ENCODE results near the gene APBB2.

The APBB2 gene

DNA sequence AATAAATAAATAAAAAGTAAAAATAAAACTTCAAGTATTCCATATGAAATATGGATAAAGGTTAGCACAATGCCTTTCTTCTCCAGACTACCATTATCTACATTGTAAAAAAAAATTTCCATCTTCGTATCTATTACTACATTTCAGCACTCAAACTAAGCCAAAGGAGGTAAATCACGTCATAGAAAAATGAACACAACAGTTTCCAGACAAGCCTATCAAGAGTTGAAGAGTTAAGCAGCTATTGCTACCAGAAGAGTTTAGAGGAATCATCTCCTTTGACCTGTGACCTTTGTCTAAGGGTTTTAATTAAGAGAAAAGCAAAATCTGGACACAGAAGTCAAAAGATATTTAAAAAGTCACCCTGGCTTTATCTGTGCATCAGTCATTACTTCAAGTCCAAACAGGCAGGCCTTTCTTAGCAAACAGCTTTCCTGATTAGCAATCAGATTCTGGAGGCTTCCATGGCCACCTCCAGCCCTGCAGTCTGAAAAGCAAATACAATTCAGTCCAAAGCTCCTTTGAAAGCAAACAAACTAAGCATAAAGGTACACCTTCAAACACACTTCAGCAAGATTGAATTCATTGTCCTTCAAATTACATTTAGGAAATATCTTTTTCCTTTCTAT is 82.2 kb downstream of the APBB2 start:
- DNase-seq: no peak

DNA sequence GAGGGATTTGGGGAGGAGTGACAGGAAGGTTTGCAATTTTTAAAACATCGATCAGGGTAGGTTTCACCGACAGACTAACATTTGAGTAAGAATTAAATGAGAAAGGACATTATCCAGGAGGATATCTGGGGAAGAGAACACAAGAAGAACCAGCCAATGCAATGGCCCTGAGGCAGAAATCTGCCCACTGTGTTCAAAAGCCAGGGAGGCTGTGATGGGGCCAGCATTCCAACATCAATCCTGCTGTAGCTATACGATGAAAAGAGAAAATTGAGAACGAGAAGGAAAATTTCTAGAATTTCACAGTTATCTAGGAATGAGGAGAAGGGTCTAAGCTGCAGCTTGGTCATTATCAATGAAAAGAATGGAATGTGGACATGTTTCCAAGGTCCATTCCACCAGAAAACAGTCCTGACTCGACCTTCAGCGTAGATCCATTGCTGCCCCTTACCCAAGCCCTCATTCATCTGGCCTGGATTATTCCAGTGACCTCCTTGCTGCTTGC is 84.4 kb downstream of the APBB2 start:
- DNase-seq: no peak

DNA sequence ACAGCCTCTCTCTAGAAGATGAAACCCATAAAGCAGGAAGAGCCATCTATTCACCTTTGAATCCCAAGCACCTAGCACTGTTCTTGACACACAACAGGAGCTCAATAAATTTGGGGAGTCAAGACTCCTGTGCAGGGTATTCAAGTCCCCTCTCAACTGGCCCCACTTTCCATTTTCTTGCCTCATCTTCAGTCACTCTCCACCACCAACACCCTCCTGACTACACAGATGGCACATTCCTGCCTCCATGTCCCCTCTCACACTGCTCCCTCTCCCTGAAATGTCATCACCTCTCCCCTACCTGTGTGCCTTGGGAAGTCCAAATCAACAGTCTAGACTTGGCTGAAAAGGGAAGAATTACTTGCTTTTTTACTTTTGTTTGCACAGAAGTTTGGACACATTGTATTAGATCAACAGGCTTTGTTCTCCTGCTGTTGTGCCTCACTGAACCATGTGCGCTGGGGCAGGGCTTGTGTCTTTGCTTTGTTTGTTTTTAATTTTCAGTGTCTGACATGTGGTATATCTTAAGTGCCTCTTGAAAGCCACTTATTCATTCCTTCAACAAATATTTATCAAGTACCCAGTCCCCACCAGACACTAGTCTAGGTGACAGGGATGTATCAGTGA is 85.1 kb downstream of the APBB2 start:
- no peak for DNase-seq

DNA sequence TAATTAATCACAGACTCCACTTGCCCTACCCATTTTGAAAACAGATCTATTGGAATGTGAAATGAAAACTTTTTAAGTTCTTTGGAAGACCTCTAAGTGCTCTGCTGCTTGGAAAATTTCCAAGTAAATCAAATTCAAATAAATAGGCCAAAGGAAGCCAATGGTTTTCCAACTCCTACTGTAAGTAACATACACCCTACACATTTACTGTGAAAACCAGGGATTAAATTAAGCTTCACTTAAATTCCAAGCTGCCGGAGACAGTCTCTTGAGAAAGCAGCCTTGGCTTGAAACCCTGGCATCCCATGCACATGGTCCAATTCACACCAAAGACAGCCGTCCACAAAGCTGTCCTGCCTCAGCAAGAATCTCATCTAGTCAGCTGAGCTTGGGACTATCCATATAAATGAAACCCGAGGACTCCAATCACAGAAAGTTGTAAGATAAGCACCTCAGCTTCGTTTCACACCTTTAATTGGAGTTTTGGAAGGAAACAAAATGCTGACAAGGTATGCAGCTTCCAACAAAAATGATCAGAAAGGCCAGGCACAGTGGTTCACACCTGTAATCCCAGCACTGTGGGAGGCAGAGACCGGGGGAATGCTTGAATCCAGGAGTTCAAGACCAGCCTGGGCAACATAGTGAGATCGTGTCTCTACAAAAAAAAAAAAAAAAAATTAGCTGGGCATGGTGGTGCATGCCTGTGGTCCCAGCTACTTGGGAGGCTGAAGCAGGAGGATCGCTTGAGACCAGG is 88.6 kb downstream of the APBB2 start:
- no peak for DNase-seq

DNA sequence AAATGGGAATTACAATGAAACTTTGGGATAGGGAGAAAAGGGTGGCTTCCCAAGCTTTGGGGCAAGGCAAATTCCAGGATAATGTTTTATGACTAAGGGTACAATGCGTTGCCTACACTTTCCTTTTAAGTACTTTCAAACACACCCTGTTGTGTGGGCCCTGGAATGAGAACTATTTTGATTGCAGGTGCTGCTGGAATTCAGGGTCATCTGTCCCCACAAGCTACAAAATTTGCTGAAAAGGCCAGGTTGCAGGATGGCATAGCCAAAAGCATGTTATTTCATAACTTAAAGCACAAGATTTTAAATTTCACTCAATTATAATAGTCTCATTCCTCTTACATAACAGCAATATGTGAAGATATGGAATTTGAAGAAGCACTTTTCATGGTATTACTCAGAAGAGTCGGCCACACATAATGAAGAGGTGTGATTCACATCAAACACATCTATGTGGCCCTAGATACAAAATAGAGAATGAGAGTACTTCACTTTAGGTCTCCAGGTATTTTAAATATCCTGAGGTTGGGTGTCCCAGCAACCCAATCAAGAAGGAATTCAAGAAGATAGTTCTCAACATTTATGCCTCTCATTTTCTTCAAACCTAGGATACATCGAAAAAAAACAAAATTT is 89.3 kb downstream of the APBB2 start:
- DNase-seq: no peak

DNA sequence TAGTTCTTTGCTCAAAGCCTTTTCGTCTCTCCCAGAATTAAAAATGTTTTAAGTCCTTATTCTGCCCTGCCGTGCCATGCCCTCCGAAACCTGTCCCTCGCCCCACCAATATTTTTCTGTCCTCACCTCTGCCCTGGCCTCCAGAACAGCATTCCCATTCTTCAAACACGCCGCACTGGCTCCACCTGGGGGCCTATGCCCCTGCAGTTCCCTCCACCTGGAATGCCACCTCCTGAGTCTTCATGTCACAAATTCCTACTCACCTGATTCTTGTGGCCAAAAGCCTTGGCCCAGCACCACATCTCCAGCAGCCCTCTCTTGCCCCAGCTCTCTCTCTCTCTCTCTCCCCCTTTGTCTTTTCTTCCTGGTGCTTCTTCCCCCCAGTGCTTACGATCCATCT is 91.6 kb downstream of the APBB2 start:
- no peak for DNase-seq

DNA sequence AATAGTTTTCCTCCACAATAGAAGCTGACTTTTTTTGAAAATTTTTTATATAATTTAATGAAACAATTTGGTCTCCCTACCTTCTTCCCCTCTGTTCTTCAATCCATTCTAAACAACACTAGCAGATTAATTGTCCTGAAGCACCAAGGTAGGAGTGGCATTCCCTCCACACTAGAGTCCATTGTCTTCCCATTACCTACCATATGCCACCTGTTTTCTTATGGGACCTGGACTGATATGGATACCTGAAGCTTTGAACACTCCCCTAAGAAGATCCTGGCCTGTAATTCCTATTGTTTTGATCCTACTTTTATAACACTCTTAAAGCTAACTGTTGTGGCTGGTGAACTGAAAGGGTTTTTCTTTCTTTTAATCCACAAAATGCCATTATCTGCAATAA is 92.0 kb downstream of the APBB2 start:
- no peak for DNase-seq

DNA sequence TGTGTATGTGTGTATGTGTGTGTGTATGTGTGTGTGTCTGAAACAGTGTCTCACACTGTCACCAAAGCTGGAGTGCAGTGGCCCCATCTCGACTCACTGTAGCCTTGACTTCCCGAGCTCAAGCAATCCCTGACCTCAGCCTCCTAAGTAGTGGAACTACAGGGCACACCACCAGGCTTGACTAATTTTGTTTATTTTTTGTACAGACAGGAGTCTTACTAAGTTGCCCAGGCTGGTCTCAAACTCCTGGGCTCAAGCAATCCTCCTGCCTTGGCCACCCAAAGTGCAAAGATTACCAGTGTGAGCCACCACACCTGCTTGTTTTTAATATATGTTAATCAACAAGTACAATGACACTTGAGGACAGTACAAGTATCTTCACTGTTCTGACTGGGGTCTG is 92.4 kb downstream of the APBB2 start:
- no peak for DNase-seq

DNA sequence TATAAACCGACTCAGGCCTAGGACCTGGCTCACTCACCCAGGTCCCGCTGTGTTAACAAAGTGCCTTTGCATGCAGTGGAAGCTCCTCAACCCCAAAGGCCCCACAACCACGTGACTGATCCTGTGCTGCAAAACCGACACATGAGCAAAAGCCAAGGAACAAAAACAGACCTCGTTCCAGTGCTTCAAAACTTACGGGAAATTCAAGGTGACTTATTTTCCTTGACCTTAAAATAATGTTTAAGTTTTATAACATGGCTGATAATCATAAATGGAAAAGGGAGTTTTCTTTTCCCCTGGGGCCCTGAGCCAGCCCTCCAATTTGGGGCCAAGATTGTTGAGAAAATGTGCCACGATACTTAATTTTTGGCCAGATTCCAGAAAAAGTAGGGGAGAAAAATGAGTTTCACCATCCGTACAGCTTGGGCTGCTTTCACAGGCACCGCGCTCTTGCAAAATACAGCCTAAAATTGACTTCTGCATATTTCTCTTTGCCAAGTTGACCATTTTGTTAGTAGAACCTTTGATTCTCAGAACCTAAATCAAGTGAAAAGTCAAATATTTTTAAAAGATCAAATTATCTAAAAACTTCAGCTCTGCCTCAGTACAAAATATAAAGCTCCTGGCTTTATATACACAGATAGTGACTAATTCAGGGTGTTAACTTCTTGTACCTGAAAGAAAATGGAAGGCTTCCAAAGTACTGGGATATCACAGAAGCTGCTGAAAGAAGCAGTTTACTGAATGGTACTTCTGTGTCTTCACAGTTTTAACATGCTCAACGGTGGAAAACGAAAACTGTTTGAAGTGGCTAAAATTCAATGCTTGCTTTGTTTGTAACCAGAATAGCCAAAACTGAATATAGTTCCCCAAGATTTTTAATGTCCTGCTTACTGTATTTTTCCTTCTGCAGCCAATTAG is 93.8 kb downstream of the APBB2 start:
- no peak for DNase-seq

DNA sequence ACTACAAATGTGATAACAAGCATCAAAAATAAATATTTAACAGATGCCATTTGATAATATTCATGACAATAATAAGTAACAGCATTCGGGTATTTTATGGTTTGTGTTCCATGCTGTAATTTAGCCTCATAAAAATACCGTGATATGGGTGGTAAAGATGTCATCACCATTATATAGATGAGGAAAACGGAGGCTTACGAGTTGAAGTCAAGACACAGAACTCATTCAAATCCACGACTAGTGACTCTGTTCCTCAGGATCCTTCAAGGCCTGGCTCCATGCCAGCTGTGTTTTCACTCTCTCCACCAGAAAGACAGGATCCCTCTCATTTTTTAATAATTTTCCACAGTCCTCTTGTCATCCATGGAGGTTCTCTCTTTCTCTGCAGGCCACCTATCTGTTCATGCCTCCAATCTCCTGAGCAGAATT is 94.5 kb downstream of the APBB2 start:
- no peak for DNase-seq

DNA sequence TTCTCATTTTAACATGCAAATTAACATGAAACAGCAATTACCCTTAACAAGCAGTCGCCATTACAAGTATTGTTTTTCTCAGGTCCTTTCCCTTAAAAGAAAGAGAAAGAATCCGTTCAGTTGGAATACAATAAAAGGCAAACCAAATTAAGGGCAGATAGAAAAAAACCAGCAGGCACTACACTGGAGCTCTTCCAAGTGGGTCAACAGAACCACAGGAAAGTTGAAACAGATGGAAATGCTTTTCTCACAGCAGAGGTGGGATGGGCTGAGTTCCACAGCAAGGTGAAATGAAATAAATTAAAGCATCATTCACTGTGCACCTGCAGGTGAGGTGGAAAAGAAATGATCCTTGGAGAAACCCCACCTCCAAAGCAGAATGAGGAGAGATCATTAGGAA is 102.6 kb downstream of the APBB2 start:
- no peak for DNase-seq

DNA sequence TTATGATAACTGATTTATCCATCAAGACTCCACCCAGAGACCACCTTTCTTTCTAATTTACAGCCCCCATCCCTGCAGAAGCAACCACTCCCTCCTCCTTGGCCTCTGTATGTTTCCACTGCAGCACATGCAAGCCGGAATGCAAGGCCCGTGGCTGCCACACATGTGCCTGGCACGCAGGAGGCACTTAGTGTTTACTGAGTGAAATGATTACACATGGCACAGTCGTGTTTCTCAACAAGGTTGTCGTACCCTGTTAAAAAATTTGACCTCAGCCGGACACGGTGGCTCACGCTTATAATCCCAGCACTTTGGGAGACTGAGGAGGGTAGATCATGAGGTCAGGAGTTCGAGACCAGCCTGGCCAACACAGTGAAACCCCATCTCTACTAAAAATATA is 104.3 kb downstream of the APBB2 start:
- no peak for DNase-seq

DNA sequence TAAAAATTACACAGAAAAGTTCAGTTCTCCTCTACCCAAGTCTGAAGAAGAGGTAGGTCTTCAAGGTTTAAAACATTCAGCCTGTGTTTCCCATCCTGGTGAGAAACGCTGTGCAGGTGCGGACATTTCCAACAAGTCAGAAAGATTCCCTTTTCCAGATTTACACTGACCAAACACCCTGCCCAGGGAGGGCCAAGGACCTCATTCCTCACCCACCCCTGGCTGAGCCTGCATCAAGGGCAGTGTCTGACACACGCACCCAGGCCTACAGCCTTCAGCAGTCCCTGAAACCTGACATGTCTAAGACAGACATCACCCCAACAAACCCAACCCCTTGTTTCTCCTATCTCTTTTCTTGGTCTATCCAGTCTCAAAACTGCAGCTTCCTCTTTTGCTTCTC is 105.9 kb downstream of the APBB2 start:
- DNase-seq: no peak

DNA sequence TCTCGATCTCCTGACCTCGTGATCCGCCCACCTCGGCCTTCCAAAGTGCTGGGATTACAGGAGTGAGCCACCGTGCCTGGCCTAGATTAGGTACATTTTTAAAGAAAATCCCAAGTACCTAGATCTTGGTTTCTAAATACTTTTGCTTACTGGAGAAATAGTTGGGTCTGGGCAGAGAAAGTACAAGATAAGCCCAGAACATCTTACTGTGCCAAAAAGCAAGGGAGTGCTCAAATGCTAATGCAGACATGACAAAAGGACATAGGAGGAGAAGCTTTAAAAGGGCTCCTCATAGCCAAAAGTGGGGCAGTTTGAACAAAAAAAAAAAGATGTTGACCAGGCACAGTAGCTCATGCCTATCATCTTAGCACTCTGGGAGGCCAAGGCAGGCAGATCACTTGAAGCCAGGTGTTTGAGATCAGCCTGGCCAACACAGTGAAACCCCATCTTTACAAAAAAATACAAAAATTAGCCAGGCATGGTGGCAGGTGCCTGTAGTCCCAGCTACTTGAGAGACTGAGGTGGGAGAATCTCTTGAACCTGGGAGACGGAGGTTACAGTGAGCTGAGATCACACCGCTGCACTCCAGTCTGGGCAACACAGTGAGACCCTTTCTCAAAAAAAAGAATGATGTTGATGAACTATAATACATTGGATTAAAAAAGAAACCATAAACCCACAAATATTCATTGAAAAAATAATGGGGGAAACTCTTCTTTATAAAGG is 107.5 kb downstream of the APBB2 start:
- DNase-seq: no peak

DNA sequence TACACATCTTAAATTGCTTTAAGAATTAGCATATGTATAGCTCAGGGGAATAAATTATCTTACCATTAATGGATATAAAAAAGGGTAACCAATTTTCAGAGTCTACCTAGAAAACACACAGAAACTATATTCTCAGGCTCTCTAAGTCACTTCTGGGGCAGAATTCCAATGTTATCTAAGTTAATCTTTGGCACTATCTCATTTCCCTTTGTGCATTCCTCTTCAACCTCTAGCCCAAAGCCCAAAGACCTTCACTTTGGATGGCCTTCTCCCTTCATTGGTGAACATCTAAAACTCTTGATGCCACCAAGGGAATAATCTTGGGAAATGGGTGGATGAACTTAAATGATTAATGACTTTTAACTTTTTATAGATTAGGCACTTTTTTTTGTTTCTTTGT is 108.3 kb downstream of the APBB2 start:
- DNase-seq: no peak

DNA sequence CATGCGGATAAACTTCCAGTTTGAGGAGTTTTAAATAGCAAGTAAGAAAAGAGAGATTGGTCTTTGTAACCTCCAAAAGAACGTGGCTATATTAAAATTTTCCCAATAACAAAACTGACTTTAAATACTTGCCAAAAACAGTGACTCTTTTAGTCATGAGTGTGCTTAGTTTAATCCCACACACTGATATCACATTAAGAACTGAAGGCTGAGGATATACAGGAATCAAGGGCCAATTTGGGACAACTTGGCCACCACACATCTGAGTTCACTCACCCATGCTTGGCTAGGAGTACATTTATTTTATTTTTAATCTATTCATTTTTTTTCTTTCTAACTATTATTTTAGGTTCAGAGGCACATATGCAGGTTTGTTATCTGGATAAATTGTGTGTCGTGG is 110.2 kb downstream of the APBB2 start:
- no peak for DNase-seq

DNA sequence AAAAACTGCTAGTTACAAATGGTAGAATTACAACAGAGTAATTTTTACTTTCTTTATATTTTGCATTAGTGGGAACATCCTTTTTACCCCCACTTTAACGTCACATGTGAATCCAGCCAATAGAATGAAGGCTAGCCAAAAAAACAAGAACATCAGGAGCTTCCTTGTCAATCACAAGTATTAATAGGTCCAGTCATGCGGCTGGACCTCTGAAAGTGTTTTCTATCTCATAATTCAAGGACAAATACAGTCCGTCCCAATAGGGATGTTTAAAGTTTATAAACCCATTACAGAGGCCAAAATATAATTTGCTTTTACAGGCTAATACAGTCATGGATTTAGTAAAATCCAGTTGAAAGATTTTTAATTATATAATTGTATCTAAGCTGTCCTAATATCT is 110.7 kb downstream of the APBB2 start:
- DNase-seq: no peak

DNA sequence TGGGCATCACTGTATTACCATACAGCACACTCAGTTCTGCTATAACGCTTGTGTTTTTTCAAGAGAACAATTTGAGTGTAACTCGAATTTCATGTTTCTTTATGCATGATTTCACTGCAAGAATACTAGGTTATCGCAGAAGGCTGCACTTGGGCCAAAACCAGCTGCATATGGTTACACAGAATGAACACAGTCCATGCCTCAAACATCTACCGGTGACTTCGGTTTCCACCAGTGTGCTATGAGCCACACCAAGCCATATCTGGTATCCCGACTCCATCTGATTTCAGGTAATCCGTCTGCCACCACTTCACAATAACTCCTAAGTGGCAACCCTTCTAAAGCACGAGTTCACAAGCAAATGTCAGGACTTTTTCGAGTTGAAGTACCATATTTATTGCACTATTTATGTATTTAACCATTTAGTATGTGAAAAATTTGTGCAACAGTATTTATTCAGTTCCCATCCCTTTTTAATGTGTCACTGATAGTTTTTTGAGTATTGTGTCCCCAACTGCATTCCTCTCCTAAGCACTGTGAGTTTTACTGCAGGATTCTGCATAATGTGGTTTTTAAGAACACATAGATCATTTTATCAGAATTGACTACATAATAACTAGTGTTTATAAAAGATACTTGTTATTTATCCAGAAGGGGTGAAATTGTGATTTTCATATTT is 111.8 kb downstream of the APBB2 start:
- DNase-seq: no peak

DNA sequence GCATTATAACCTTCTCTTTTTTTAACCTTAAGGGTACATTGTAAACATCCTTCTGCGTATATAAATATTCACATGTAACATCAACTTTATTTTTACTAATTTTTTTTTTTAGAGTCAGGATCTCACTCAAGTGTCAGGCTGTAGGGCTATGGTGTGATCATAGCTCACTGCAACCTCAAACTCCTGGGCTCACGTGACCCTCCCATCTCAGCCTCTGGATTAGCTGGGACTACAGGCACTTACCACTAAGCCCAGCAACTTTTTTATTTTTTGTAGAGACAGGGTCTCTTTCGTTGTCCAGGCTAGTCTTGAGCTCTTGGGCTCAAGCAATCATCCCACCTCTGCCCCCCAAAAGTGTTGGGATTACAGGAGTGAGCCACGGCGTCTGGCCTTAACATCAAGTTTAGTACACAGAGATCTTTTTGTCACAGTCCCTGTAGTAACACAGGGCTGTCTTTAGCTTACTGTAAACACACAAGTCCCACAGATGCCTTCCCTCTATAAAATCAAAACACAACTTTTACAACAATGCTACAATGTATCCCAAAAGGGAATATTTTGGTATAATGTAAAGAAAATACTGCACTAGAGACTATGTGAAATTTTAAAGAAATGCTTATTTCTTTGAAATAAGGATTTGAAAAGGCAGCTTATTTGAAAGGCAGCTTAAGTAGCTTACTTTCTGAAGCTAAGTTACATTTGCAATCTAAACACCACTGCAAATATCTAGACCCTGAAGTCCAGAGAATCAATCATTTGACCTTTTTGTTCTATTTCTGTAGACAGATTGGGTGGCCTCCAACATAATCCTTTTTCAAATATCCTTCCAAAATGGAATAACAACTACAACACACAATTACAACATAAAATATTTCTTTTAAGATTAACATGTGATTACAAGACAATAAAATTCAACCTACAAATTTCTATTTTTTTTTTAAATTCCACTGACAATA is 116.0 kb downstream of the APBB2 start:
- DNase-seq: no peak

DNA sequence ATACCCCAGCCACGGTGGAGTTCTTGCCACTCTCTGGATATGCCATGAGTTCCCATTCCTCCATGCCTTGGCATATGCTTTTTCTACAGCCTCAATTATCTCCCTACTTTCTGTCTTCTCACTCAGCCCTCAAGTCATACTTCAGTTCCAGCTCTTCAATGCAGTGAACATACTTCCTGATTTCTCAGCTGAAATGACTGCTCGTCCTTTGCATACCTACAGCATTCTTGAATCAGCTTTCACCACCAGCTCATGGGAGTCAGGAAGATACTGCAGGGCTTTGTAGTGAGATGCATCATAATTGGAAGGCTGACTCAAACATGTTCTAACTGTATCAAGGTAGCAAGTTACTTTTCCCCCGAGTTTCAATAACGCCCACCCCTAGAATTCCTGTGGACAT is 118.4 kb downstream of the APBB2 start:
- no peak for DNase-seq
